GM18507 (cell line): ENCODE results near the gene TBC1D5.
"Not testable (repeated sequence)": the region's sequence is repeated elsewhere in the genome, so short reads cannot be mapped to it uniquely, and the experiment has no call there.

Experiments used
- DNase-seq: peaks from one replicate; pipeline ENCODE4 v3.0.0; 2011; ENCODE audit warnings: low read depth; ENCODE audit not compliant: insufficient read length; ENCODE audit errors: extremely low spot score
- FAIRE-seq: peaks from 2 replicates; lab custom pipeline; 2011; peaks lifted over from hg19 to GRCh38; lab: Jason Lieb, UNC

Gene TBC1D5

GRCh38 chr3:17730318-17730967 lies 12.0 kb downstream of the TBC1D5 start:
- FAIRE-seq (no peak), DNase-seq (no peak)

- FAIRE-seq: no peak
- no peak for DNase-seq
Measured at GRCh38 chr3:17726313-17726712, 16.1 kb downstream of the TBC1D5 start.

- DNase-seq, FAIRE-seq: not testable (repeated sequence)
Measured at GRCh38 chr3:17725844-17726243, 16.6 kb downstream of the TBC1D5 start.

GRCh38 chr3:17724948-17725347 lies 17.5 kb downstream of the TBC1D5 start:
- FAIRE-seq: no peak

GRCh38 chr3:17724122-17724521 lies 18.3 kb downstream of the TBC1D5 start:
- FAIRE-seq (no peak), DNase-seq (no peak)

More at GRCh38 chr3:17724948-17725347, 17.5 kb downstream of the TBC1D5 start:
- no peak for DNase-seq

- no peak for FAIRE-seq
- no peak for DNase-seq
Measured at GRCh38 chr3:17717411-17717810, 25.0 kb downstream of the TBC1D5 start.

- FAIRE-seq (peak; percentile 36), DNase-seq (no peak)
Measured at GRCh38 chr3:17714473-17714872, 28.0 kb downstream of the TBC1D5 start.

- FAIRE-seq: no peak
- DNase-seq: no peak
Measured at GRCh38 chr3:17709236-17709810, 33.1 kb downstream of the TBC1D5 start.

- no peak for FAIRE-seq
- no peak for DNase-seq
Measured at GRCh38 chr3:17707813-17708543, 34.5 kb downstream of the TBC1D5 start.

GRCh38 chr3:17705991-17706390 lies 36.4 kb downstream of the TBC1D5 start:
- not testable (repeated sequence) for DNase-seq, FAIRE-seq

GRCh38 chr3:17699815-17700214 lies 42.6 kb downstream of the TBC1D5 start:
- not testable (repeated sequence) for FAIRE-seq, DNase-seq

- FAIRE-seq, DNase-seq: not testable (repeated sequence)
Measured at GRCh38 chr3:17695665-17696064, 46.8 kb downstream of the TBC1D5 start.

GRCh38 chr3:17693670-17693999 lies 48.8 kb downstream of the TBC1D5 start:
- DNase-seq, FAIRE-seq: not testable (repeated sequence)

- FAIRE-seq, DNase-seq: not testable (repeated sequence)
Measured at GRCh38 chr3:17692846-17693669, 49.4 kb downstream of the TBC1D5 start.

- no peak for FAIRE-seq
Measured at GRCh38 chr3:17687566-17687965, 54.9 kb downstream of the TBC1D5 start.

GRCh38 chr3:17686613-17687012 lies 55.8 kb downstream of the TBC1D5 start:
- FAIRE-seq: peak; percentile 71
- no peak for DNase-seq

More at GRCh38 chr3:17687566-17687965, 54.9 kb downstream of the TBC1D5 start:
- no peak for DNase-seq

GRCh38 chr3:17683542-17684207 lies 58.8 kb downstream of the TBC1D5 start:
- no peak for DNase-seq
- FAIRE-seq: no peak

- FAIRE-seq (no peak), DNase-seq (no peak)
Measured at GRCh38 chr3:17680530-17680929, 61.9 kb downstream of the TBC1D5 start.

- FAIRE-seq (no peak), DNase-seq (no peak)
Measured at GRCh38 chr3:17678116-17678741, 64.2 kb downstream of the TBC1D5 start.
